ENCODE measurements around the gene DEFB132.

The DEFB132 gene

GRCh38 chr20:272718-273117 is 15.2 kb downstream of the DEFB132 start:
- H3K4me3 ChIP-seq (ENCODE audit: low read depth, low read length), result no peak overlapping the region
- no peak for DNase-seq (ENCODE audit: low read depth)
- no peak for TF ChIP-seq CTCF (IDR thresholded peaks at IDR 0.05; ENCODE audit: control insufficient read depth, extremely low read depth, insufficient read depth)

GRCh38 chr20:273884-274283 is 16.4 kb downstream of the DEFB132 start:
- DNase-seq (ENCODE audit: low read depth), result no peak
- H3K4me3 ChIP-seq (ENCODE audit: low read depth, low read length), result no peak overlapping the region
- no peak for TF ChIP-seq CTCF (IDR thresholded peaks at IDR 0.05; ENCODE audit: control insufficient read depth, extremely low read depth, insufficient read depth)

- no peak overlapping the region for H3K4me3 ChIP-seq (ENCODE audit: low read depth, low read length)
- TF ChIP-seq CTCF (IDR thresholded peaks at IDR 0.05; ENCODE audit: control insufficient read depth, extremely low read depth, insufficient read depth), result no peak
- no peak for DNase-seq (ENCODE audit: low read depth)
Observed at GRCh38 chr20:275791-276190, 18.3 kb downstream of the DEFB132 start.

GRCh38 chr20:276620-277495 is 19.3 kb downstream of the DEFB132 start:
- no peak overlapping the region for H3K4me3 ChIP-seq (ENCODE audit: low read depth, low read length)
- DNase-seq (ENCODE audit: low read depth), result no peak
- TF ChIP-seq CTCF (IDR thresholded peaks at IDR 0.05; ENCODE audit: control insufficient read depth, extremely low read depth, insufficient read depth), result no peak

GRCh38 chr20:277496-277781 is 19.9 kb downstream of the DEFB132 start:
- no peak for TF ChIP-seq CTCF (IDR thresholded peaks at IDR 0.05; ENCODE audit: control insufficient read depth, extremely low read depth, insufficient read depth)
- no peak overlapping the region for H3K4me3 ChIP-seq (ENCODE audit: low read depth, low read length)
- no peak for DNase-seq (ENCODE audit: low read depth)

- TF ChIP-seq CTCF (IDR thresholded peaks at IDR 0.05; ENCODE audit: control insufficient read depth, extremely low read depth, insufficient read depth), result no peak
- DNase-seq (ENCODE audit: low read depth), result no peak
- no peak overlapping the region for H3K4me3 ChIP-seq (ENCODE audit: low read depth, low read length)
Observed at GRCh38 chr20:278181-278580, 20.7 kb downstream of the DEFB132 start.
